Measurements from ENCODE around the gene HSF2. TPM values are rescaled to one million over a fixed set of nuclear protein-coding genes. Genes with fewer than 3 reads are reported as not detected.

Gene HSF2
- total and polyA plus RNA-seq, 2 of the 13 experiments (the other 11 are each of a cell fraction or from before 2014, with no cell fraction given), result 24.8 to 26.4 TPM

DNA sequence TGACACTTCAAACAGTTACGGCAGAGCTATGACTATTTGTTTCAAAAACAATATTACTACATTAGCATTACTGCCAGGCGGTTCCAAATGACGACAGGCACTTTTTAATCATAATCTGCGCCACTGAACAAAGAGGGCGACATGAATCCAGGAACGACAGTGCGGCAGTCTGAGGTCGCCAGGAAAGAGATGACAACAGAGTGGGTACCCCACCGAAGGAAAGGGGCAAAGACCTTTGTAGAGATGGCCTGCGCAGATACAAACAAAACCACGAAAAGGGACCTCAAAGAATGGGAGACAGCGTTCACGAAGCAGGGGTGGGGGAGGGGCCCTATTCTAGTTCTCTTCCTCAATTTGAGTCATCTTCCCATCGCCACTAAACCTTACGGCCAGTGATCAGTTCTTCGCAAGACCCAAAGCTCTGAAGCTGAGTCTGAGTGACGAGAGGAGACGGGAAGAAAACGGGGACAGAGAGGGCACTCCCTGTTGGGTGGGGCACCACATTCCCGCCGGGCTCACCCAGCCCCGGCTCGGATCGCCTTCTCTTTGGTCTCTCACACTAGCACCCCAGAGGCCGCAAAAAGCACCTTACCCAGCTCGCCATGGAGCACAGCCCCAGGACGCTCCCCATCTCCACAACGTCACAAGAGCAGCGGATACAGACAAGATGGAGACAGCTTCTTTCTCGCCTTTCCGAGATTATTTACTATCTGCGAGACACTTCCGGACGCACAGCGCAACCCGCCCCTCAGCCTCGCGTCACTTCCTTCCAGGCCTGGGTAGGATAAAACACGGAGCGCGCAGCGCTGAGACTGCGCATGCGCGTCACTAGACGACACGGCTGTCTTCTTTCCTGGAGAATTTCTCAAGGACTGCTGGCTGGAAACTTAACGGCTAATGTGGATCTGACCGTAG is 71.9 kb downstream of the HSF2 start, which contains the start of gene SERINC1 (continued):
- TF ChIP-seq REST (IDR thresholded peaks at IDR 0.05; ENCODE audit: borderline replicate concordance in 1 of 2, low read depth in 1 of 2, low read length in 2 of 2) (peak in 1 of 2 experiments; percentile 7; a peak in 1 of 4 replicates), ERF (CRISPR knock-in tag; IDR thresholded peaks at IDR 0.05) (peak; percentile 79), DNMT3B (CRISPR knock-in tag; conservative IDR thresholded peaks at IDR 0.05) (no peak), ZKSCAN1 (IDR thresholded peaks at IDR 0.05; ENCODE audit: low read length) (no peak), KDM1A (CRISPR knock-in tag; IDR thresholded peaks at IDR 0.05) (no peak), MYC (CRISPR knock-in tag; IDR thresholded peaks at IDR 0.05; ENCODE audit: borderline replicate concordance) (peak; percentile 28; the same call in 1 of the 2 replicates), SRY (CRISPR knock-in tag; IDR thresholded peaks at IDR 0.05) (no peak), NRL (CRISPR knock-in tag; IDR thresholded peaks at IDR 0.05; ENCODE audit: borderline replicate concordance) (peak; percentile 87; the same call in 1 of the 2 replicates), ATAD3A (CRISPR knock-in tag; IDR thresholded peaks at IDR 0.05) (no peak), ZNF3 (CRISPR knock-in tag; IDR thresholded peaks at IDR 0.05) (no peak), HNRNPLL (IDR thresholded peaks at IDR 0.05; ENCODE audit: low read depth, low read length, poor library complexity, severe bottlenecking) (peak; percentile 44), NR2C2 (CRISPR knock-in tag; IDR thresholded peaks at IDR 0.05; ENCODE audit: borderline replicate concordance) (peak; percentile 59; the same call in 1 of the 2 replicates), ZNF33B (CRISPR knock-in tag; IDR thresholded peaks at IDR 0.05) (no peak), ZSCAN9 (CRISPR knock-in tag; IDR thresholded peaks at IDR 0.05; ENCODE audit: borderline replicate concordance) (no peak; the same call in 1 of the 2 replicates), ZNF234 (CRISPR knock-in tag; conservative IDR thresholded peaks at IDR 0.05) (no peak), HOXA3 (CRISPR knock-in tag; IDR thresholded peaks at IDR 0.05) (peak; percentile 89; the same call in 1 of the 2 replicates)
- TF ChIP-seq, protein P1, sequence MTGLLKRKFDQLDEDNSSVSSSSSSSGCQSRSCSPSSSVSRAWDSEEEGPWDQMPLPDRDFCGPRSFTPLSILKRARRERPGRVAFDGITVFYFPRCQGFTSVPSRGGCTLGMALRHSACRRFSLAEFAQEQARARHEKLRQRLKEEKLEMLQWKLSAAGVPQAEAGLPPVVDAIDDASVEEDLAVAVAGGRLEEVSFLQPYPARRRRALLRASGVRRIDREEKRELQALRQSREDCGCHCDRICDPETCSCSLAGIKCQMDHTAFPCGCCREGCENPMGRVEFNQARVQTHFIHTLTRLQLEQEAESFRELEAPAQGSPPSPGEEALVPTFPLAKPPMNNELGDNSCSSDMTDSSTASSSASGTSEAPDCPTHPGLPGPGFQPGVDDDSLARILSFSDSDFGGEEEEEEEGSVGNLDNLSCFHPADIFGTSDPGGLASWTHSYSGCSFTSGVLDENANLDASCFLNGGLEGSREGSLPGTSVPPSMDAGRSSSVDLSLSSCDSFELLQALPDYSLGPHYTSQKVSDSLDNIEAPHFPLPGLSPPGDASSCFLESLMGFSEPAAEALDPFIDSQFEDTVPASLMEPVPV (CRISPR knock-in tag; IDR thresholded peaks at IDR 0.05), result peak; percentile 64; the same call in 1 of the 2 replicates
- TF ChIP-seq, protein P2, sequence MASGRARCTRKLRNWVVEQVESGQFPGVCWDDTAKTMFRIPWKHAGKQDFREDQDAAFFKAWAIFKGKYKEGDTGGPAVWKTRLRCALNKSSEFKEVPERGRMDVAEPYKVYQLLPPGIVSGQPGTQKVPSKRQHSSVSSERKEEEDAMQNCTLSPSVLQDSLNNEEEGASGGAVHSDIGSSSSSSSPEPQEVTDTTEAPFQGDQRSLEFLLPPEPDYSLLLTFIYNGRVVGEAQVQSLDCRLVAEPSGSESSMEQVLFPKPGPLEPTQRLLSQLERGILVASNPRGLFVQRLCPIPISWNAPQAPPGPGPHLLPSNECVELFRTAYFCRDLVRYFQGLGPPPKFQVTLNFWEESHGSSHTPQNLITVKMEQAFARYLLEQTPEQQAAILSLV (CRISPR knock-in tag; IDR thresholded peaks at IDR 0.05; ENCODE audit: borderline replicate concordance), result peak; percentile 2; the same call in 1 of the 2 replicates
- TF ChIP-seq, protein P3, sequence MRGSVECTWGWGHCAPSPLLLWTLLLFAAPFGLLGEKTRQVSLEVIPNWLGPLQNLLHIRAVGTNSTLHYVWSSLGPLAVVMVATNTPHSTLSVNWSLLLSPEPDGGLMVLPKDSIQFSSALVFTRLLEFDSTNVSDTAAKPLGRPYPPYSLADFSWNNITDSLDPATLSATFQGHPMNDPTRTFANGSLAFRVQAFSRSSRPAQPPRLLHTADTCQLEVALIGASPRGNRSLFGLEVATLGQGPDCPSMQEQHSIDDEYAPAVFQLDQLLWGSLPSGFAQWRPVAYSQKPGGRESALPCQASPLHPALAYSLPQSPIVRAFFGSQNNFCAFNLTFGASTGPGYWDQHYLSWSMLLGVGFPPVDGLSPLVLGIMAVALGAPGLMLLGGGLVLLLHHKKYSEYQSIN (CRISPR knock-in tag; IDR thresholded peaks at IDR 0.05; ENCODE audit: borderline replicate concordance), result no peak
